ENCODE measurements around the gene DLG2.

Gene DLG2

DNA sequence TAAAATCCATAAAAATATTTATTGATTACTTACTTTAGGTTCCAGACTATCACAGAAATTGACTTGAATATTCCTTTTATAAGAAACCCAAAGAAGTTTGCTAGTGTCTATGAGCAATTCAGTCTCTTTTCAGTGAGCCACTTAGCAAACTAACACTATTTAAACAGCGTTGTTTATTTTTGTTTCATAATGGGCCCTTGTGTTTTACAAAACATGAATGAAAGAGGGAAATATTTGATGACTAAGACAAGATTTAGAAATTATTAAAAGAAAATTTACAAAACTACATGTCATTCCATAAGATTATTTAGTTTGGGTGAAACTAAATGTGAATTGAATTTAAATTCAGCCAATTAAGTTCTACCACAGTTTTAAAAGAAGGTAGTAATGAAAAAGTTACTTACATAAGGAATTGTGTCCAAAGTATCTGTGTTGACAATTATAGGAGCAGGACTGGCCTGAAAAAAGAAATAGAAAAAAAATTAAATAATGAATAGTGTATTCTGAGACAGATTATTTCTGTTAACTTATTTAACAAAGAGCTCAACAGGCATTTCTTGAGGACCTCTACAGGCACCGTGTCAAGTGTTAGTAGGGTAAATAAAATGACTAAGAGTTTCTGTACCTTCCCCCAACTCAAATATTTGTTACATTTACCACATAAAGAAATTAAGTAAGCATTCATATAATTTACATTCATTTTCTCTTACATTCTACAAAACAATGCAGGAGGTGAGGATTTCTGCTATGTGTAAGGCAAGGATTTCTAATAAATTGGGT lies 1376.1 kb downstream of the DLG2 start:
- Histone ChIP-seq H3K9me3 (no peaks in the 10 kb centered on the region), H3K36me3 (no peaks in the 10 kb centered on the region), H3K27ac (no peak overlapping the region), H3K4me1 (ENCODE audit: control insufficient read depth in 1 of 2, insufficient read depth in 1 of 2, low read depth in 1 of 2, low read length in 1 of 2) (no peaks in the 10 kb centered on the region), H3K27me3 (no peaks in the 10 kb centered on the region), H3K4me3 (ENCODE audit: low read depth in 1 of 2, low read length in 1 of 2) (no peak overlapping the region)
- TF ChIP-seq, protein P1, sequence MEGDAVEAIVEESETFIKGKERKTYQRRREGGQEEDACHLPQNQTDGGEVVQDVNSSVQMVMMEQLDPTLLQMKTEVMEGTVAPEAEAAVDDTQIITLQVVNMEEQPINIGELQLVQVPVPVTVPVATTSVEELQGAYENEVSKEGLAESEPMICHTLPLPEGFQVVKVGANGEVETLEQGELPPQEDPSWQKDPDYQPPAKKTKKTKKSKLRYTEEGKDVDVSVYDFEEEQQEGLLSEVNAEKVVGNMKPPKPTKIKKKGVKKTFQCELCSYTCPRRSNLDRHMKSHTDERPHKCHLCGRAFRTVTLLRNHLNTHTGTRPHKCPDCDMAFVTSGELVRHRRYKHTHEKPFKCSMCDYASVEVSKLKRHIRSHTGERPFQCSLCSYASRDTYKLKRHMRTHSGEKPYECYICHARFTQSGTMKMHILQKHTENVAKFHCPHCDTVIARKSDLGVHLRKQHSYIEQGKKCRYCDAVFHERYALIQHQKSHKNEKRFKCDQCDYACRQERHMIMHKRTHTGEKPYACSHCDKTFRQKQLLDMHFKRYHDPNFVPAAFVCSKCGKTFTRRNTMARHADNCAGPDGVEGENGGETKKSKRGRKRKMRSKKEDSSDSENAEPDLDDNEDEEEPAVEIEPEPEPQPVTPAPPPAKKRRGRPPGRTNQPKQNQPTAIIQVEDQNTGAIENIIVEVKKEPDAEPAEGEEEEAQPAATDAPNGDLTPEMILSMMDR (IDR thresholded peaks at IDR 0.05): no peak

DNA sequence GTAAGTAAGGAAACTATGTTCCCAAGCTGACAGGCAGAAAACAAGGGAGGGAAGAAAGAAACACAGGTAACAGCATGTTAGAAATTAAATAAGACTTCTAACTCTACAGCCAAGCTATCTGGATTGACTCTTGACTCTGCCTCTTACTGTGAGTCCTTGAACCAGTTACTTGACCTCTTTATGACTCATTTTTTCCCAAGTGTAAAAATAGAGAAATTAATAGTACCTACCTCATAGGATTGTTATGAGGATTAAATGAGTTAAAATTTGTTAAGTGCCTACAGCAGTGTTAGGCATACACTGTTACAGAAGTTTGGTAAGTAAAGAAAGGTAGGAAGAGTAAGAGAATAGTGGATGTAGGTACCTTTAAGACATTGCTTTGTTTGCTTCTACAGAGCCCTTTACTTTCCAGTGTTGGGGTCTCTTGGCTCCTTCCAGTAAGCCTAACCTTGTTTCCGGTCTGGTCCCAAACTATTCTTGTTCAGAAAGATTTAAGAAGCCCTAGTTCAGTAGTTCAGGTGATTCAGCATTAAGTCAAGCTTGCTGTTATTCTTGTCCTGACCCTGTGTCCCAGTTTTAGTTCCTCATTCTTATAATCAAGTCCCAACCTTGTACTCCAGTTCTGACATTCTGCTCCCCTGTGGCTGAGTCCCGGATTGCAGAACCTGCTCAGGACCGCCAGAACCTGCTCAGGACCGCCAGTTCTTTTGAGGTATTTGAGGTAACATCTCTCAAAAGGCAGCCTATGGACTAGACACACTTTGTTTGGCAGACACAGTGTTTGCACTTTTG lies 1377.6 kb downstream of the DLG2 start:
- H3K4me1 ChIP-seq (ENCODE audit: control insufficient read depth in 1 of 2, insufficient read depth in 1 of 2, low read depth in 1 of 2, low read length in 1 of 2): no peaks in the 10 kb centered on the region
- no peaks in the 10 kb centered on the region for H3K9me3 ChIP-seq
- H3K27ac ChIP-seq: no peak overlapping the region
- TF ChIP-seq, protein P1 (IDR thresholded peaks at IDR 0.05): no peak
- H3K27me3 ChIP-seq: no peaks in the 10 kb centered on the region
- H3K36me3 ChIP-seq: no peaks in the 10 kb centered on the region
- no peak overlapping the region for H3K4me3 ChIP-seq (ENCODE audit: low read depth in 1 of 2, low read length in 1 of 2)

DNA sequence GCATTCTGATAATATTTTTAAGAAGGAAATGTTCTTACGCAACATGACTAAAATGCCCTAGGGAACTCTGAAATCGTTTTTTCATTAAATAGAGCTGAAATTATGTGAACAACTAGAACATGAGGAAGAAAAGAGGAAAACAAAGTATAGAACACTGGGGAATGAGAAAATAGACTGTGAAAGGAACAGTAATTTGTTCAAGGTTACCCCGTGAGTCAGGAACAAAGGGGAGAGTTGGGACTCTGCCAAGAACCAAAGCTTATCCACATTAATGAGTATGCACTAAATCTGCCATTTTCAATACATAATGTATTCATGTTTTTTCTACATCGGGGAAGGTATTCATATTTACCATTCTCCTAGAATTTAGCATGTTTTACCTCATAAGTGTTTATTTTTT lies 1379.2 kb downstream of the DLG2 start:
- TF ChIP-seq, protein P1 (IDR thresholded peaks at IDR 0.05): no peak
- no peaks in the 10 kb centered on the region for H3K9me3 ChIP-seq

DNA sequence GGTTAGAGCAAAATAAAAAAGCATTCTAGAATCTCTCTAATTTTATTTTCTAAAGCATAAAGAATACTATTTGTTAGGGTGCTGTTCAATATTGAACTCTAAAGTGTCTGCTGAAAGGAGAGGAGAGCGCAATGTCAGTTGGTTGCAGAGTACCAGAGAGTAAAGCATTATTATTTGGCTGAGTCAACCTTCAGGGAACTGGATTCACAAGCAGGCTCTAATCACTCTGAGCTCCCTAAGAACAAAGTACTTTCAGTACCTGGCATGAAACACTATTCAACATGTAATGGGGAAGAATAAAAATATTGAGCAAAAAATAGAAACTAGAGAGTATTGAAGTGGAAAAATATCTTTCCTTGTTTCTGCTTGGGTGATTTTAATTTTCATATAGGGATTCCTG lies 1380.0 kb downstream of the DLG2 start:
- no peaks in the 10 kb centered on the region for H3K9me3 ChIP-seq
- H3K27me3 ChIP-seq: no peaks in the 10 kb centered on the region
- H3K4me3 ChIP-seq (ENCODE audit: low read depth in 1 of 2, low read length in 1 of 2): no peak overlapping the region
- H3K36me3 ChIP-seq: no peaks in the 10 kb centered on the region
- no peak overlapping the region for H3K27ac ChIP-seq
- TF ChIP-seq, protein P1 (IDR thresholded peaks at IDR 0.05): no peak
- no peaks in the 10 kb centered on the region for H3K4me1 ChIP-seq (ENCODE audit: control insufficient read depth in 1 of 2, insufficient read depth in 1 of 2, low read depth in 1 of 2, low read length in 1 of 2)

More for the DNA sequence above, 1379.2 kb downstream of the DLG2 start:
- no peaks in the 10 kb centered on the region for H3K4me1 ChIP-seq (ENCODE audit: control insufficient read depth in 1 of 2, insufficient read depth in 1 of 2, low read depth in 1 of 2, low read length in 1 of 2)
- H3K4me3 ChIP-seq (ENCODE audit: low read depth in 1 of 2, low read length in 1 of 2): no peak overlapping the region
- H3K27ac ChIP-seq: no peak overlapping the region
- H3K27me3 ChIP-seq: no peaks in the 10 kb centered on the region
- H3K36me3 ChIP-seq: no peaks in the 10 kb centered on the region

DNA sequence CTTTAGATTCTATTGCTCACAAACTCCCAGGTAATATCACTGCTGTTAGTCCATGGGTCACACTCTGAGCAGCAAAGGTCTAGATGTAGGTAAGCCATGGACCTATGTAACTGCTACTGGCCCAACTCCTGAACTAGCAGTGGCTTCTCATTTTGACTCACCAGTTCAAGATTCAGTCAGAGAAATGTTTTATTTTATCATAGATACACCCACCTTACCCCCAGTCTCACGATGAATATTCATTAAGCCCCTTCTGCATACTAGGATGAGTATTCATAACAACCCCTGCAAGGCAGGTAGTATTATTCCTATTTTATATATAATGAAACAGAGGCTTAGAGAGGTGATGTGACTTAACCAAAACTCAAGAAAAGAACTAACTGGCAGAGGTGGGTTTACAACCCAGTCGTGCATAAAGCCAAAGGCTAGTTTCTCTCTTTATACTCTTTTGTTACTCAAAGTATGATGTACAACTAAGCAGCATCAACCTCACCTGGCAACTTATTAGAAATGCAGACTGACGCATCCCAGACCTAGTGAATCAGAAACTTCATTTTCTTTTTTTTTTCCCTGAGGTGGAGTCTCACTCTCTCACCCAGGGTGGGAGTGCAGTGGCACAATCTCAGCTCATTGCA lies 1383.4 kb downstream of the DLG2 start:
- no peak overlapping the region for H3K27ac ChIP-seq
- H3K27me3 ChIP-seq: no peaks in the 10 kb centered on the region
- TF ChIP-seq, protein P1 (IDR thresholded peaks at IDR 0.05): no peak
- H3K36me3 ChIP-seq: no peaks in the 10 kb centered on the region
- no peaks in the 10 kb centered on the region for H3K9me3 ChIP-seq
- no peaks in the 10 kb centered on the region for H3K4me1 ChIP-seq (ENCODE audit: control insufficient read depth in 1 of 2, insufficient read depth in 1 of 2, low read depth in 1 of 2, low read length in 1 of 2)
- no peak overlapping the region for H3K4me3 ChIP-seq (ENCODE audit: low read depth in 1 of 2, low read length in 1 of 2)

Measured in neutrophil (primary cell).